Suppressor macrophage (primary cell): ENCODE data around the gene CCL14.
"Not testable (repeated sequence)": the region's sequence is repeated elsewhere in the genome, so short reads cannot be mapped to it uniquely, and the experiment has no call there.

Experiments used
- DNase-seq, 4 experiments: peaks; one replicate each; pipeline ENCODE4 v3.0.0-alpha.2; 2020 to 2022
- total RNA-seq, 17 experiments: gene quantifications; one replicate each; lab custom pipeline; 2026; ENCODE audit warnings: mixed read lengths in 6 of 17, inconsistent platforms in 3 of 17; lab: John Stamatoyannopoulos, UW

The CCL14 gene
- total RNA-seq = 0 to 1.1 (median 0) reads per million in 17 experiments

DNA sequence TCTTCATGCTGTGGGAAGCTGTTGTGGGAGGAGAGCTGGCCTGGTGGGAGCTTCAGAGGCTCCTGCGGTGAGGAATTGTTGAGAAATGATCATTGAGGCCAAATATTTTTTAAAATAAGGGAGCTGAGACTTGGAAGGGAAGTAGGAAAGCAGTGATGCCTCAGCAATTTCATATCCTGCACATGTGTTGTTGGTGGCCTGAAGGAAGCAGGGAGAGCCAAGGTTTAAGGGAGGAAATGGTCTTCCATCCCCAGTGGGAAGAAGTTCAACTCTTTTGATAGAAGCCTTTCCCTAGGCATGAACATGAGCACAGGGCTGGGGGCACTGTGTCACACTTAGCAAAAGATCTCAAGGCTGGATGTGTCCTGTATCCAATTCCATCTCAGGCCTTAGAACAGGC lies at the start of gene CCL14:
Gene CCL14, minus strand, starts transcription at position 87 of the 400 bp plus-strand sequence. Its CDS starts 80 bp downstream, at position 7.
- peak in 2 of 4 experiments; percentile 9 to 33 for DNase-seq

DNA sequence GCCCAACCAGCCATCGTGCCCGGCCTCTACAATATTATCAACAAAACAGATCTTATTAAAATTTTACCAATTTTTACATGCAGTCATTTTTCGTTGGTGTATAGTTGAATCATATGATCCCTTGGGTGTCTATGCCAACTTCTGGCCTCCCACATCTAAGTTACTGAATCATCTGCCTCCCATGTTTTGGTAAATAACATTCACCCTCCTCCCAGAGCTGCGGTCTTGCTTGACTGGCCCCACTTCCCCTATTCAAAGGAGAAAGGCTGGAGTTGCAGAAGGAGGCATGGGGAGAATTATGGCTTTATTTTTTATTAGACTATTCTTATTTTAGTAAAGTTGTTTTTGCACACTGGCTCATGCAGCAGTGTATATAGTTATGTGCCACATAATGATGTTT lies 49.7 kb upstream of the CCL14 start:
- peak; percentile 81 to 93 (median 90) for DNase-seq

DNA sequence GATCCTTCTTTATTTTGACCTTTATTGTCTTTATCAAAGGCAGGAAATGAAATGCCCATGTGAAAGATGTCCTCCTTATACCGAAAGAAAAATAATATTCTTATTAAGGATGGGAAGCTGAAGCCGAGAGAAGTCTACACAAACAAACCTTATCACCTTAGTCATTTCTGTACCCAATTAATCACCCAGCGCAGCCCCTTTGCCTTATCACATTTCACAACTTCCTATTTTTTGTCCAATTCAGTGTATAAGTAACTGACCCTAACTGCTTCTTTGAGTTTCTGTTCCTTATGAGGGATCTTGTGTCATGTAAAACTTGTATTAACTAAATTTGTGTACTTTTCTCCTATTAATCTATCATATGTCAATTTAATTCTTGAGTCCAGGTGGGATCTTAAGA lies 47.6 kb upstream of the CCL14 start:
- DNase-seq = peak; percentile 51 to 81 (median 72)

DNA sequence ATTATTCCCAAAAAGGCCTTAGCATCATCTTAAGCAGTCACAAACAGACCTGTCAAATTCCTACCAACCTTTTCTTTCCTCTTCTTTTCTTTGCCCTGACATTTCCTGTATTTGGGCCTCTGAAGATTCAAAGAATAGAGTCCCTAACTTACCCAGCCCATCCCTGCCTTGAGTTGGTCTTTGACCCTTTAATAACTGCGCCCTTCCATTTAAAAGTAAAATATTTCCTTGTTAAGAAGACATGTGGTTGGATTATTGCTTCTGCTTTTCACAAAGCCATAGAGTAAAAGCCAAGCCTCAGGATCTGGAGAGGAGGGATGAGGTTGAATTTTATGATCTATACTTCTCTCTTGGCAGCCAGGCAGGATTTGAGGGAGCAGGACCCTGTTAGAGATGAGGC lies 44.4 kb upstream of the CCL14 start:
- DNase-seq = no peak

DNA sequence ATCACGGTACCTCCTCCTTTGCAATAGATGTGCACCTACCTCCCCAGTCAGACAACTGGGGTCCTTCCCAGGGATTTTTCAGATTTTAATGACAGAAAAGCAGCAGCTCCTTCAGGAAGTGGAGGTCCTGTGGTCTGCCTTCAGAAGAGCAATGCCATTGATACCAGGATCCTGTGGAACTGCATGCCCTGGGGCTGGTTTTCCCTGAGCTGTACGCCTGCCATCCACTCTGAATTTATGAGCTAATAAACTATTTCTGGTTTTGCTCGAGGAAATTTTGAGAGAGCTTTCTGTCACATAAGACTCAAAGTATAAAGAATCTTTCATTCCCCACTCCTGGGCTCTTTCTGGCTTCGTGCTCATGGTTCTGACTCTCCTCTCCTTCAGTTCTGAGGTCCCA lies 41.2 kb upstream of the CCL14 start:
- DNase-seq = no peak

DNA sequence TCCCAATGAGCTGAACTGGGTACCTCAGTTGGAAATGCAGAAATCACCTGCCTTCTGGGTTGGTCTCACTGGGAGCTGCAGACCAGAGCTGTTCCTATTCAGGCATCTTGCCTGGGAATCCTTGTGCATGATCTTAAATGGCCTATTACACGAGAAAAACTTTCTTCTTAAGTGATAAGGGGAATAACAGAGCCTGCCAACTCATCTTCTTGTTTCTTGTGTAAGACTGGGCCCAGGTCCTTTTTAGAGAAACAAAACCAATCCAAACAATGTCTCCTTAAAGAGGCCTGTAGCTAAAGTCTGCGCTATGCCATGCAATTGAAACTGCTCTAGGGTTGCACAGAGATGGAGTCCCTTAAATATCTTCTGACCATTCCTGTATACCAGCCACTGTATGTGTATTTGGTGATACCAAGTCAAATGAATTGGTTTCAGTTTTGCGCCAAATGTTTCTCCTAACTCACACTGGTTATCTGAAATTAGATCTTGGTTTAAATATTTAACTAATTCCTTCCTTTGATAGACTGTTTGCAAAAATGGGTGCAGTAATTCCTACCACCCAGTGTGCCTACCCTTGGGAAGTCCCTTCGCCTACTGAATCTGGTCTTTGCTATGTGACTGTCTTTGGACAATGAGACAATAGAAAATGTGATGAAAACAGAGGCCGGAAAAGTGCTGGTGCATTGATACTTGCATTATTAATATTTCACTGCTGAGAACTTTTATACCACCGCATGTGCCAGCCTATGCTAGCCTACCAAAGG lies 37.8 kb upstream of the CCL14 start:
- DNase-seq = peak in 1 of 4 experiments; percentile 13

DNA sequence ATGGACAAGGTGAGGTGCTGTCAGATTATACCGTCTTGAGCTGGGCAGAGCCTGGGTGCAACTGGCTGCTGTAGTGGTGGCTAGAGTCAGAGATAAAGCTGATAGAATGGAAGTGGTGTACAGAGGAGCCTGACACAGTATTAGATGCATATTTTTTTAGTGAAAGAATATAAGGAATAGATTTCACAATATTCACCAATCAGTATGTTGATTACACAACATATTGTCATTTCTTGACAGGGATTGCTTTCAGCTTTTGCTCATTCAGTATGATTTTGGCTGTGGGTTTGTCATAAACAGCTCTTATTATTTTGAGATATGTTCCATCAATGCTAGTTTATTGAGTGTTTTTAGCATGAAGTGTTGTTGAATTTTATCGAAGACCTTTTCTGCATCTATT lies 32.9 kb upstream of the CCL14 start:
- no peak for DNase-seq

DNA sequence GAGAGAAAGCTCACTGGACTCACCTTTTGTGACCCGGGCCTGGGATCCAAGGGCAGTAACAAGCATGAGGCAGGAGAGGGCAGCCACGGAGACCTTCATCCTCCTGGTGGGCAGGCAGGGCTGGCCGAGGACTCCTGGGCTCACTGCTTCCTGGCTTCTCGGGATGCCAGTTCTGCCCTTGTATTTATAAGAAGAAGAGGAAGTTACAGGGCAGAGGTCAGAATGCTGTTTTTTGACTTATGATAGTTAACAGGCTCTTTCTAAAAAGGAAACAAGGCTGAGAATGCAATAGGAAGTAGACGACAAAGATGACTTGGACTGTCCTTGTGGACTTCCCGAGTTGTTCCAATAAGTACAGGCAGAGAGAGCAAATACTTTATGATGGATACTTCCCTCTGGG lies 31.3 kb upstream of the CCL14 start, which contains the start of gene CCL23:
Gene CCL23, minus strand, starts transcription at position 174 of the 400 bp plus-strand sequence. Its CDS starts 75 bp downstream, at position 99.
- peak; percentile 40 to 79 (median 64) for DNase-seq

DNA sequence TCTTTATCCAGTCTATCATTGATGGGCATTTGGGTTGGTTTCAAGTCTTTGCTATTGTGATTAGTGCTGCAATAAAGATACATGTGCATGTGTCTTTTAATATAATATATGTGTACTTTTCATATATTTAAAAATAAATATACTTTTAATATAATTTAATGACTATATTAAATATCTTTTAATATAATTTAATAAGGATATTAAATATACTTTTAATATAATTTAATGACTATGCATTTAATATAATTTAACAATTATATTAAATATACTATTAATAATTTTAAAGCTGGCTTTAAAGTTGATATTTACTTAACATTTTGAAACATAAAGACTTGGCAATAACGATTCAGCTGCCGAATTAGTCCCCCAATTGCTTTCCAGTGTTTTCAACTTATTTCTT lies 30.0 kb upstream of the CCL14 start:
- no peak for DNase-seq

DNA sequence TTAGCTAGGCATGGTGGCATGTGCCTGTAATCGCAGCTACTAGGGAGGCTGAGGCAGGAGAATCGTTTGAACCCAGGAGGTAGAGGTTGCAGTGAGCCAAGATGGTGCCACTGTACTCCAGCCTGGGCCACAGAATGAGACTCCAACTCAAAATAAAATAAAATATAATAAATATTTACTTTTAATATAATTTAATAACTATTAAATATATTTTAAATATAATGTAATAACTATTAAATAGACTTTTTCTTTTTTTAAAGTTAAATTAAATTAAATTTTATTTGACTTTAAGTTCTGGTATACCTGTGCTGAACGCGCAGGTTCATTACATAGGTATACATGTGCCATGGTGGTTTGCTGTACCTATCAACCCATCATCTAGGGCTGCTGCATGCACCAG lies 29.4 kb upstream of the CCL14 start:
- not testable (repeated sequence) for DNase-seq

DNA sequence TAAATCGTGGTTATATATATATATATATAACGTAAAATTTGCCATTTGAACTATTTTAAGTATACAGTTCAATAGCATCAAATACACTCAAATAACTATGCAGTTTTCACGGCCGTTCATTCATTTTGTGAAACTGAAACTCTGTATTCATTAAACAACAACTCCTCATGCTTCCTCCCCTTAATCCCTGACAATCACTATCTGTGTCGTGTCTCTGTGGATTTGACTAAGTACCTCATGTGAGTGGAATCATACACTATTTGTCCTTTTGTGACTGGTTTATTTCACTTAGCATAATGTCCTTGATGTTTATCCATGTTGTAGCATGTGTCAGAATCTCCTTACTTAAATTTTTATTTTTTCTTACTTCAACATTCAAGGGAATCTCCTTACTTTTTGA lies 28.4 kb upstream of the CCL14 start:
- no peak for DNase-seq

DNA sequence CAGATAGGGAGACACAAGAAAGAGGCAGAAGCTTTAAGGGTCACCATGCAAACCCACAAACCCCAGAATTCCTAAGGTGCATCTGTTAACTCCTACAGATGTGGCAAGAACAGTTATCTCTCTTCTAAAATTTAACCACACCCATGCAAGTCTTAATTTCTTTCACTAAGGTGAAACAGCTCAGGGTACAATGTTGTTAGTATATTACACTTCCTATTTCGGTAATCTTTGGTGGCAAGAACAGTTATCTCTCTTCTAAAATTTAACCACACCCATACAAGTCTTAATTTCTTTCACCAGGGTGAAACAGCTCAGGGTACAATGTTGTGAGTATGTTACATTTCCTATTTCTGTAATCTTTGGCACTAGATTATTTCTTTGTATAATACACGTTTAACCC lies 24.7 kb upstream of the CCL14 start:
- DNase-seq = no peak

DNA sequence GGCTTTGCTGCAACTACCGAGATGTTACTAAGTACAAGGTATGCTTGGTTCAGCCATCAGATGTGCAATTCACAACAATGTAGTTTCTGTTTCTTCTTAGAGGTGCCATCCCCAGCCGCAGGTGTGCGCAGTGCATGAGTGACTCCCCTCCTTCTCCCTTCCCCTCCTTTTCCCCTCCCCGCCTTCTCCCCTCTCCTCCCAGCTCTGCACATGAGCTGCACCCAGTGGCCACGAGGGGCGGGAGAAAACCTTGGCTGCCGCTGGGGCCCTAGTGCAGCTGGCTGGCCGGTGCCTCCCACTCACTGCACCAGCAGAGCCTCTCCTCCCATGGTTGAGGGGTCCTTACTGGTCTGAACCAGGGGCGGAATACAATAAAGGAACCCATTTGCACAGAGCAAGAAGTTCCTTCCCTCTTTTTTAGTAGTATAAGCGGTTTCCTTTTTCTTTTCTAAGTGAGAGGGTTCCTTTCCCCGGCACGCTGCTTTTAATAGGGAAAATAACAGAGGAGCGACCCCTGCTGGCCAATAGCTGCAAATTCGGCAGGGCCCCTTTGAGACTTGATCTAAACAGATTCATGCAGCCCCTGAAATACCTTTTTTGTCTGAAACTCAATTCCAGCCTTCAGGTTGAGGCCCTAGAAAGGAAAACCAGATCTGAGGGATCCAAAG lies 22.6 kb upstream of the CCL14 start:
- DNase-seq = peak; percentile 15 to 70 (median 26)

DNA sequence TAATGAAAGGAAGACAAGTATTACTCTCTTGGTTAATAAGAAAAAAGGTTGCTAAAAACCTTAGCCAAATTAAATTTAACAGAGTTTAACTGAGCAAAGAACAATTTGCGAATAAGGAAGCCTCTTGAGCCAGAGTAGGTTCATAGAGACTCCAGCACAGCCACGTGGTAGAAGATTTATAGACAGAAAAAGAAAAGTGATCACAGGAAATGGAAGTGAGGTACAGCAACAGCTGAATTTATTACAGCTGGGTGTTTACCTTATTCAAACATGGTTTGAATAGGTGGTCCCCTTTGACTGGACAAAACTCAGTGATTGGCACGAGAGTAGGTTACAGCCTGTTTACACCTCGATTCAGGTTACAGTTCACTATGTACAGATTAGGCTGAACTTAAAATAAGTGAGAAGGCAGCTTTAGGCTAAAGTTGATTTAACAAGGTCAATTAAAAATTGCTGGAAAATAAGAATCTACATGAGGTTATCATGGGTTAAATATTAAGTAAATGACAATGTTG lies 18.1 kb upstream of the CCL14 start:
- DNase-seq = no peak

DNA sequence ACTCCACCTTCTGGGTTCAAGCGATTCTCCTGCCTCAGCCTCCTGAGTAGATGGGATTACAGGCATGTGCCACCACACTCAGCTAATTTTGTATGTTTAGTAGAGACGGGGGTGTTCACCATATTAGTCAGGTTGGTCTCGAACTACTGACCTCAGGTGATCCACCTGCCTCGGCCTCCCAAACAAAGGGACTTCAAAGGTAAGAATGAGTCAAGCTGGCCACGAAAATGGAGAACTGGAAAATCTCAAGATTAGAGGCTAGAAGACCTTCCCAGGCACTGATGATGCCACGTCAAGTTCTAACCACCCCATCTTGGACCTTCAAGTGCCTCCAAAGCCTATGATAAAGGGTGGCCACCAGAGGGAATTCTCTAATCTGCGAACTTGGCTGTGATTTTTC lies 16.1 kb upstream of the CCL14 start:
- no peak for DNase-seq

DNA sequence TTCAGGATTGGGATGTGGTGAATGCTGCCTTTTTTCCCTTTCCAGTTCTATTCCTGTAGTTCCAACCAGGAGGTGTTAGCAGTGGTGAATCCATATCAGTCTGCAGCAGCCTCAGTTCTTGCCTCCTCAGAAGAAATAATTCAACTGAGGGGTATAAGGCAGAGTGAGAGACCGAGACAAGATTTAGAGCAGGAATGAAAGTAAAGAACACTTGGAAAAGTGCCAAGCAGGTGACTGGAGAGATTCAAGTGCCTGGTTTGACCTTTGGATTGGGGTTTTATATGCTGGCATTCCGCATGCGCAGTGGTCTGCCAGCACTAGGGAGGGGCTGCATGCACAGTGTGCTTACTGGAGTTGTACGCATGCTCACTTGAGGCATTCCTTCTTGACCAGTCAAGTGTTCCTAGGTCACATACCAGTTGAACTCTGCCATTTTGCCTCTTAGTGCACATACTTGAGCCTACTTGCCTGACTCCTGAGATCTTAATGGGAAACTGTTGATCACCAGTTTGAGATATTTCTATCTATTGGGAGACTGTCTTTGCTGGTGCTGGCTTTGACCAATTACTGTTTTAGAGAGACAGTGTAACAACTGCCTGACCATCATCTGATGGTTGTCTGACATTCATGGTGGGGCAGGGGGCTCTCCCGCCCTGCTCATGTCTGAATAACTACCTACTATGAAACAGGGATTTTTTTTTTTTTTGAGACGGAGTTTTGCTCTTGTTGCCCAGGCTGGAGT lies 15.5 kb upstream of the CCL14 start:
- no peak for DNase-seq

DNA sequence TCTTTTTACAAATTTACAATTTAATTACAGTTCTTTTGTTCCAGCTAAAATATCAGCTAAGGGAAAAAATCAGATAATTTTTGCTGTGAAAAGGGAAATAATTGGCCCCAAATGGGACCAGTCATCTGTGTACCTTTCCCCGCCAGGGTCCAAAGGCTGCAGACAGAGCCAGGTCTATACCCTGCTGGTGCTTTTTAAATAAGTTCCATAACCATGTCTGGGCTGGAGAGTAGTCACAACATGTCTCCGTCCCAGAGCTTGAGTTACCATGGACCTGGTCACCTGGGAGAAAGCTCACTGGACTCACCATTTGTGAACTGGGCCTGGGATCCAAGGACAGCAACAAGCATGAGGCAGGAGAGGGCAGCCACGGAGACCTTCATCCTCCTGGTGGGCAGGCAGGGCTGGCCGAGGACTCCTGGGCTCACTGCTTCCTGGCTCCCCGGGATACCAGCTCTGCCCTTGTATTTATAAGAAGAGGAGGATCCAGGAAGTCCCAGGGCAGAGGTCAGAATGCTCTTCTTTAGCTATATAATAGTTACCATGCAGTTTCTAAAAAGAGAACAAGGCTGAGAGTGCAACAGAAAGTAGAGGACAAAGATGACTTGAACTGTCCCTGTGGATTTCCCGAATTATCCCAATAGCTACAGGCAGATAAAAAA lies 14.7 kb upstream of the CCL14 start, which contains the start of gene CCL15:
Gene CCL15, minus strand, starts transcription at position 444 of the 662 bp plus-strand sequence. Its CDS starts 61 bp downstream, at position 383.
- DNase-seq = no peak

DNA sequence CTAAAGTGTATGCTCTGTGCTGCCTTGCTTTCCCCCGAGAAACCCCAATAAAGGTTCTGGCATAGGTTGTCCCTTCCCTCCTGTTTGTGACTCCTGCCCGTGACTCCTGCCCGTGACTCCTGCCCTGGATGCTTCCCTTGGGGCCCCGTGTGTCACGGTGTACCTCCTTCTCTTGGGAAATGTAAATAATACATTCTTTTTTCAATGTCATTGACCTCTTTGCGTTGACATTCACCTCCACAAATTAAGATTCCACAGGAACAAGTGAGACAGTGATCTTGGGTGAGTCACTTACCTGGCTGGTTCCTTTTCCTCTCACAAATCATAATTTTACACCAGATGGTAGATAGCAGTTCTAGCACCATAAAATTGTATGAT lies 14.2 kb upstream of the CCL14 start:
- no peak for DNase-seq

DNA sequence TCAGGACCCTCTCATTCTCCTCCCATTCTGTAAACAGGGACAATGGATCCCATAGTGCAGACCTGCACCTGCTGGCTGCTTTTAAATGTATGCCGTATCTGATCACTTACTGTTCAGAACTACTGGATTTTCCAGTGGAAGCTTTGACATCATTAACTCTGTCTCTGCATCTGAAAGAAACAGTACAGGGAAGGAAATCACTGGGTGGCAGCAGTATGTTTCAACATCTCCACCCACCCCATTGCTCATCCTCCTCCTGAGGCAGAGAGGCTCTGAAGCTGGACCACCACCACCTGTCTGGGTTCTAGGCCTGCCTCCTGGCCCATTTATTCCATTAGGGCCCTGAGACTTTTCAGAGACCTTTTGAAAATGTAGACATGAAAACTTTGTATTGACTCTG lies 12.2 kb upstream of the CCL14 start:
- peak; percentile 21 to 56 (median 56) for DNase-seq

DNA sequence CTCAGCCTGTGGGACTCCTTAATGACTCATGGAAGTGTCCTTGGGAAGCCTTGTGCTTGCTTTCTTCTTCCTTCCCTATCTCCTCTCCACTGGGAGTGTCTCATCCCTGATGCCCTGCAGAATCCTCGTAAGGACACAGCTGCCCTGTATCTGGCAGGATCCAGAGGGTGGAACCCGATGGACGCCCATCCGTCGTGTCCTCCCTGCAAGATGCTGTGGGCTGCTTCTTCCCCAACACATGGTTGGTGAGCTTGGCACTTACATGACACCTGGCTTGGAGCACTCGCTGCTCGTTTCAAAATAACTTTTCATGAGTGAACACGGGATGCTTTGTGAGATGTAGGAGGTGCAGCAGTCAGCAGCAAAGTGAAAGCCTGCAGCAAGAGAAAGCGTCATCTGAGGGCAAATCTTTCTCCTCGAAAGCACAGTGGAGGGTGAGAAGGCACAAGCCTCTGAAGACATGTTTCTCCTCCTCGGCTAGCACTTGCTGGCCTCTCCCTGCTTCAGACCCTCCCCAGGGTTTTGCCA lies 11.6 kb upstream of the CCL14 start:
- DNase-seq = no peak

DNA sequence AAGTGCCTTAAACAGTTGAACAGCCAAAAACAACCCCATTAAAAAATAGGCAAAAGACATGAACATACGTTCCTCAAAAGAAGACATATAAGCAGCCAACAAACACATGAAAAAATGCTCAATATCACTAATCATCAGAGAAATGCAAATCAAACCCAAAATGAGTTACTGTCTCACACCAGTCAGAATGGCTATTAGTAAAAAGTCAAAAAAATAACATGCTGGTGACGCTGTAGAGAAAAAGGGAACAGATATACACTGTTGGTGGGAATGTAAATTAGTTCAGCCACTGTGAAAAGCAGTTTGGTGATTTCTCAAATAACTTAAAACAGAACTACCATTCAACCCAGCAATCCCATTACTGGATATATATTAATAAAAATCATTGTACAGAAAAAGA lies 8.8 kb upstream of the CCL14 start:
- not testable (repeated sequence) for DNase-seq

DNA sequence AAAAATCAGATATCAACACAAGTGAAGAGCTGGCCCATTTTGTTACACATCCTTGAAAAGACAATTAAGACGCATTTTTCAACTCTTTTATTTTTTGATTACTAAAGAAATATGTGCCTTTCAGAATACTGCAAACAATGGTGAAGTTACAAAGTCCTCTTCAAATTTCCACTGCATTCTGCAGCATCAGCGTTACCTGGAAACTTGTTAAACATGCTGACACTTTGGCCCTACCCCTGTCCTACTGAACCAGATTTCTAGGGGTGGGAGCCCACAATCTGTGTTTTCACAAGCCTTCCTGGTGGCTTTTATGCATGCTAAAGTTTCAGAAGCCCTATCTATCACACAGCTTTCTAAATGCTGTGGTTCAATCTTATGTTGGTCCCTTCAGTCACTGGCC lies 4.5 kb upstream of the CCL14 start:
- no peak for DNase-seq
